NT2/D1 (cell line): Measurements from ENCODE around the gene PDLIM3.
"Not testable (repeated sequence)": the region's sequence is repeated elsewhere in the genome, so short reads cannot be mapped to it uniquely, and the experiment has no call there.

Experiments
- DNase-seq: peaks from one replicate; pipeline ENCODE4 v3.0.0-alpha.2; 2011; ENCODE audit warnings: low read depth, low spot score
- H3K27me3 ChIP-seq: 2 replicates; pipeline ENCODE4 v1.6.0; 2011; ENCODE audit warnings: mild to moderate bottlenecking; ENCODE audit not compliant: insufficient read length, insufficient read depth
- H3K36me3 ChIP-seq: 2 replicates; pipeline ENCODE4 v1.6.1; 2011; ENCODE audit warnings: mild to moderate bottlenecking, low read length, mixed read lengths; ENCODE audit not compliant: insufficient read depth, insufficient read length
- H3K4me1 ChIP-seq: 2 replicates; pipeline ENCODE4 v1.5.1; 2011; ENCODE audit not compliant: insufficient read depth, insufficient read length
- H3K4me3 ChIP-seq: 2 replicates; pipeline ENCODE4 v1.5.1; 2011; ENCODE audit warnings: low read depth; ENCODE audit not compliant: insufficient read length
- H3K9ac ChIP-seq: 2 replicates; pipeline ENCODE4 v1.6.0; 2011; ENCODE audit warnings: low read depth; ENCODE audit not compliant: insufficient read length
- H3K9me3 ChIP-seq: 2 replicates; pipeline ENCODE4 v1.5.1; 2011; ENCODE audit warnings: mild to moderate bottlenecking, low read length; ENCODE audit not compliant: insufficient read depth
- SUZ12 ChIP-seq: IDR thresholded peaks from 2 replicates; pipeline ENCODE4 v1.6.1; 2011; ENCODE audit not compliant: insufficient read length, insufficient read depth; ENCODE audit errors: extremely low read depth
- YY1 ChIP-seq: IDR thresholded peaks from 2 replicates; pipeline ENCODE4 v1.6.1; 2011; ENCODE audit not compliant: insufficient read length, insufficient read depth
- ZNF274 ChIP-seq: IDR thresholded peaks from 2 replicates; pipeline ENCODE4 v1.6.1; 2011; ENCODE audit warnings: mild to moderate bottlenecking, low read depth, low read length

Gene PDLIM3

GRCh38 chr4:185515248-185515647, 20.1 kb downstream of the PDLIM3 start:
- Histone ChIP-seq H3K27me3 (no peaks in the 10 kb centered on the region), H3K4me1 (no peaks in the 10 kb centered on the region), H3K36me3 (no peaks in the 10 kb centered on the region), H3K9me3 (no peaks in the 10 kb centered on the region), H3K9ac (no peak overlapping the region), H3K4me3 (no peak overlapping the region)
- no peak for DNase-seq
- TF ChIP-seq ZNF274 (no peak), SUZ12 (no peak), YY1 (no peak)

DNA sequence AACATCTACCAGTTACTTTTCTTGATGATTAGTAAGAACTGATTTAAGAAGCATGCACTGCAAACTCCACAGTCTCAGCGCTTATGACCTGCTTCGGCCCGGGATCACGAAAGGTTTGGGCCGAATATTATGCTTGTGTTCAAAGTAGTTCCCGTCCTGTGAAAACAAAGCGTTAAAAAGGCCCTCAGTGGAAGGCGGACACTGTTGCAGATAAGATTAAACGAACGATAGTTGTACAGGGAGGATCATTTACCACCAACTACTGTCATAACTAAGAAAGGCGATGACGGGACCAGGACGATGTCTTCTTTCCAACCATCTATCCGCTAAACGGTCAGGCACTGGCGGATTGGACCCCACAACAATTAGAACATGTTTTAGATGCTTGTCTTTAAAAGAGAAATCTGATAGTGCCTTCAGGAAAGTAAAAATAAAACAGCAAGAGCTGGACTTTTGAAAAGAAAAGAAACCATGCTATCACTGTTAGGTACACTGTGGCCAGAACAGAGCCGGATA, 21.1 kb downstream of the PDLIM3 start:
- no peak for DNase-seq
- Histone ChIP-seq H3K27me3 (no peaks in the 10 kb centered on the region), H3K4me1 (no peaks in the 10 kb centered on the region), H3K9ac (no peak overlapping the region), H3K4me3 (no peak overlapping the region), H3K36me3 (no peaks in the 10 kb centered on the region), H3K9me3 (no peaks in the 10 kb centered on the region)
- TF ChIP-seq ZNF274 (no peak), SUZ12 (no peak), YY1 (no peak)

- no peak overlapping the region for H3K4me3 ChIP-seq
- H3K27me3 ChIP-seq = no peaks in the 10 kb centered on the region
- no peak for DNase-seq
- no peak for TF ChIP-seq SUZ12
- no peak for TF ChIP-seq ZNF274
- TF ChIP-seq YY1 = no peak
- no peak overlapping the region for H3K9ac ChIP-seq
- no peaks in the 10 kb centered on the region for H3K4me1 ChIP-seq
- H3K36me3 ChIP-seq = no peaks in the 10 kb centered on the region
- H3K9me3 ChIP-seq = no peaks in the 10 kb centered on the region
Measured at GRCh38 chr4:185513489-185514181, 21.7 kb downstream of the PDLIM3 start.

DNA sequence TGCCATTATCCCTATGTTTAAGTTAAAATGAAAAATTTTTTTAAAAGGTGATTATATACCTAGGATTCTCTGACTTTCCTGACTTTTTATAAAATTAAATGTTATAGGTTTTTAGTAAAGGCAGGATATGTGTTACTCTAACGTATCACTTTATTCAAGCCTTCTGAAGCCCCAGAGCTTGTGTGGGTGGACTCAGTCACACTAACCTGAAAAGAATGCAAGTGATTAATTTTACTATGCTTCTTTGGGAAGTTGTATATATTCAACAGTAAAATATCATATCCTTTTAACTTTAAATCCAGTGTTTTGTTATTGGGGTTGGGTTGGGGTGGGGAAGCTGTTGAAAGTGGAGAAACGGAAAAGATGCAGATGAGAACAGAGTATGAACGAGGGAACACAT, 22.8 kb downstream of the PDLIM3 start:
- Histone ChIP-seq H3K9ac (no peak overlapping the region), H3K4me3 (no peak overlapping the region), H3K36me3 (no peaks in the 10 kb centered on the region), H3K9me3 (no peaks in the 10 kb centered on the region), H3K27me3 (no peaks in the 10 kb centered on the region), H3K4me1 (no peaks in the 10 kb centered on the region)
- no peak for DNase-seq
- TF ChIP-seq SUZ12 (no peak), YY1 (no peak), ZNF274 (no peak)

- not testable (repeated sequence) for H3K4me1 ChIP-seq, DNase-seq, H3K36me3 ChIP-seq, H3K27me3 ChIP-seq, H3K9me3 ChIP-seq, H3K4me3 ChIP-seq, H3K9ac ChIP-seq
Measured at GRCh38 chr4:185511243-185511642, 24.1 kb downstream of the PDLIM3 start.

GRCh38 chr4:185510806-185511205, 24.5 kb downstream of the PDLIM3 start:
- Histone ChIP-seq H3K9ac (no peak overlapping the region), H3K9me3 (no peaks in the 10 kb centered on the region), H3K36me3 (no peaks in the 10 kb centered on the region), H3K4me1 (no peaks in the 10 kb centered on the region), H3K4me3 (no peak overlapping the region), H3K27me3 (no peaks in the 10 kb centered on the region)
- no peak for DNase-seq
- TF ChIP-seq SUZ12 = no peak
- TF ChIP-seq YY1 = no peak

DNA sequence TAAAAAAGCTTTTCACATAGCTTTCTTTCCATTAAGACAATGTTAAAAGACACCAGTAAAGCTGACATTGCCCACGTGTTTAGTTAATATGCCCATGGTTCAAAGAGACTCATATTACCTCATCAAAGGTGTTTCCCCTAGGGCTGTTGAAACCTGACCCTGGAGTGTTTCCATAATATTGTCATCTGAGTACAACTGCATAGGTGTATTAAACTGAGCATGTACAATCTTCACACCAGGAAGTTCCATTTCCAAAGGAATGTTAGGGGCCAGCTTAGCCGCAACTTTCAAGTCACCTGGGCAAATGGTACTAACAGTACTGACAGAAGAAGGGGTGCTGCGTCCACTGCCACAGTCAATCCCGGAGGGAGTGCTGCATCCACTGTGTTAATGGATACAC, 27.1 kb downstream of the PDLIM3 start:
- Histone ChIP-seq H3K9me3 (no peaks in the 10 kb centered on the region), H3K27me3 (no peaks in the 10 kb centered on the region), H3K36me3 (no peaks in the 10 kb centered on the region), H3K4me3 (no peak overlapping the region), H3K4me1 (no peaks in the 10 kb centered on the region), H3K9ac (no peak overlapping the region)
- no peak for DNase-seq
- TF ChIP-seq SUZ12 = no peak
- TF ChIP-seq YY1 = no peak
- no peak for TF ChIP-seq ZNF274

GRCh38 chr4:185506422-185506821, 28.9 kb downstream of the PDLIM3 start:
- Histone ChIP-seq H3K36me3 (no peaks in the 10 kb centered on the region), H3K9me3 (peaks cover under 1% of the 10 kb centered on the region; the same call in 1 of the 2 replicates), H3K9ac (no peak overlapping the region), H3K27me3 (no peaks in the 10 kb centered on the region), H3K4me1 (no peaks in the 10 kb centered on the region), H3K4me3 (no peak overlapping the region)
- TF ChIP-seq ZNF274 = no peak
- no peak for DNase-seq
